ENCODE measurements around the gene GRK5.

The GRK5 gene

DNA sequence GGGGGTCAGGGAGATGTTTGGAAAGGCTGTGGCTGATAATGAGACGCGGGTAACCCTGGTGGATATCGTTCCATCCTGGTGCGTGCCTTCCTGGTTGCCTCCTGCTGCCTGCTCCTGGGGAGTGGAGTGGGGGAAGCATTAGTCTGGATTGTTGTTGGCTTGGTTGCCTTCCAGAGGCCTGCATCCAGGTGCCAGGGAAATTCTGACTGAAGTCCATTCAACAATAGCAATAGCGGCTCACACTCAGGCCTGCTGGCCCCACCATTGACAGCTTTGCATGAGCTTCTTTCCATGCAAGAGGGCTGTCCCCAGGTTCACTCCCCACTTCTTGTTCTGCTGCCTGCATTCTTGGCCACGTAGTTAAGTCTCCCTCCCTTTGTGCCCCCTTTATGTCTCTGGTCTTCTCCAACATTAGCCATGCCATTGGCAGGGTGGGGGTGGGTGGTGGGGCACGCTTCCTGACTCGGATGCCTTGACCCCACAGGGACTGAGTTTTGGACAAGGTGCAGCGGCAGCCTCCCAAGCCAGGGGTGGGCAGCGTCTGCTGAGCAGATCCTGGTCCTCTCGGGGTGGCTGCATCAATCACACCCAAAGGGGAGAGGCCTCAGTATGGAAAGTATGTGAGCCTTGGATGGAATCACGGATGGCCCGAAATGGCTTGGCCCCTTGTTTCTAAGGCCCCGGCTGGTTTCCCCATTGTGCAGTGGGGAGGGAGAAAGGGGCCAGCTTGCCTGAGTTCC is 150.2 kb downstream of the GRK5 start:
- H4K20me1 ChIP-seq (ENCODE audit: insufficient read depth, low read length), result no peaks in the 10 kb centered on the region; the same call in 1 of the 2 replicates
- H3K79me2 ChIP-seq (ENCODE audit: low read length), result no peaks in the 10 kb centered on the region
- no peak for TF ChIP-seq EZH2phosphoT487 (IDR thresholded peaks at IDR 0.05; ENCODE audit: low read depth)
- TF ChIP-seq, protein P1, sequence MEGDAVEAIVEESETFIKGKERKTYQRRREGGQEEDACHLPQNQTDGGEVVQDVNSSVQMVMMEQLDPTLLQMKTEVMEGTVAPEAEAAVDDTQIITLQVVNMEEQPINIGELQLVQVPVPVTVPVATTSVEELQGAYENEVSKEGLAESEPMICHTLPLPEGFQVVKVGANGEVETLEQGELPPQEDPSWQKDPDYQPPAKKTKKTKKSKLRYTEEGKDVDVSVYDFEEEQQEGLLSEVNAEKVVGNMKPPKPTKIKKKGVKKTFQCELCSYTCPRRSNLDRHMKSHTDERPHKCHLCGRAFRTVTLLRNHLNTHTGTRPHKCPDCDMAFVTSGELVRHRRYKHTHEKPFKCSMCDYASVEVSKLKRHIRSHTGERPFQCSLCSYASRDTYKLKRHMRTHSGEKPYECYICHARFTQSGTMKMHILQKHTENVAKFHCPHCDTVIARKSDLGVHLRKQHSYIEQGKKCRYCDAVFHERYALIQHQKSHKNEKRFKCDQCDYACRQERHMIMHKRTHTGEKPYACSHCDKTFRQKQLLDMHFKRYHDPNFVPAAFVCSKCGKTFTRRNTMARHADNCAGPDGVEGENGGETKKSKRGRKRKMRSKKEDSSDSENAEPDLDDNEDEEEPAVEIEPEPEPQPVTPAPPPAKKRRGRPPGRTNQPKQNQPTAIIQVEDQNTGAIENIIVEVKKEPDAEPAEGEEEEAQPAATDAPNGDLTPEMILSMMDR (IDR thresholded peaks at IDR 0.05; ENCODE audit: low read depth, low read length), result no peak
- no peak overlapping the region for H3K4me2 ChIP-seq (ENCODE audit: low read length)
- no peak overlapping the region for H3K9ac ChIP-seq (ENCODE audit: low read length)
- H3K9me3 ChIP-seq (ENCODE audit: insufficient read depth, low read length), result 0 out of 2 replicates have a peak, but pooled peaks cover 7% of the 10 kb centered on the region
- no peaks in the 10 kb centered on the region for H3K4me1 ChIP-seq (ENCODE audit: low read length)
- no peaks in the 10 kb centered on the region for H3K36me3 ChIP-seq (replicated peaks; ENCODE audit: low read depth, low read length)
- no peak overlapping the region for H3K4me3 ChIP-seq (ENCODE audit: low read length)
- H3K27me3 ChIP-seq (ENCODE audit: low read depth, low read length), result no peaks in the 10 kb centered on the region
- H3K27ac ChIP-seq (ENCODE audit: low read length), result no peak overlapping the region
- no peak overlapping the region for H2AFZ ChIP-seq (ENCODE audit: low read depth, low read length)

- Histone ChIP-seq H4K20me1 (ENCODE audit: insufficient read depth, low read length) (no peaks in the 10 kb centered on the region; the same call in 1 of the 2 replicates), H3K9ac (ENCODE audit: low read length) (no peak overlapping the region), H3K79me2 (ENCODE audit: low read length) (no peaks in the 10 kb centered on the region), H3K4me3 (ENCODE audit: low read length) (no peak overlapping the region), H2AFZ (ENCODE audit: low read depth, low read length) (no peak overlapping the region), H3K4me1 (ENCODE audit: low read length) (no peaks in the 10 kb centered on the region), H3K9me3 (ENCODE audit: insufficient read depth, low read length) (0 out of 2 replicates have a peak, but pooled peaks cover 7% of the 10 kb centered on the region), H3K4me2 (ENCODE audit: low read length) (no peak overlapping the region), H3K27ac (ENCODE audit: low read length) (no peak overlapping the region), H3K36me3 (replicated peaks; ENCODE audit: low read depth, low read length) (no peaks in the 10 kb centered on the region), H3K27me3 (ENCODE audit: low read depth, low read length) (no peaks in the 10 kb centered on the region)
- TF ChIP-seq EZH2phosphoT487 (IDR thresholded peaks at IDR 0.05; ENCODE audit: low read depth), result no peak
- TF ChIP-seq, protein P1 (IDR thresholded peaks at IDR 0.05; ENCODE audit: low read depth, low read length), result no peak
Measured at GRCh38 chr10:119358152-119358512, 150.8 kb downstream of the GRK5 start.

DNA sequence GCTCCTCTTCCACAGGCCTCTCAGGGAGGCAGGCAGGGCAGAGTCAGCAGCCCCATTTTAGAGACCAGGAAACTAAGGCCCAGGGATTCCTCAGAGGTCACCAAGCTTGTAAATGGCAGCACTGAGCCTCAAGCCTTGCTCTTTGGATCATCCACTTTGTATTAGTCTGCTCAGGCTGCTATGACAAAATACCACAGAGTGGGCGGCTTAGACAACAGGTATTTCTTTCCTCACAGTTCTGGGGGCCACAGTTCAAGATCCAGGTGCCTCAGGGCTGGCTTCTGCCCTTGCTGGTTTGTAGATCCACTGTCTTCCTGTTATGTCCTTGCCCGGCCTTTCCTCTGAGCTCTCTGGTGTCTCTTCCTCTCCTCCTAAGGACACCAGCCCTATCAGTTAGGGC is 151.2 kb downstream of the GRK5 start:
- H4K20me1 ChIP-seq (ENCODE audit: insufficient read depth, low read length), result no peaks in the 10 kb centered on the region; the same call in 1 of the 2 replicates
- no peak overlapping the region for H2AFZ ChIP-seq (ENCODE audit: low read depth, low read length)
- no peak overlapping the region for H3K9ac ChIP-seq (ENCODE audit: low read length)
- H3K36me3 ChIP-seq (replicated peaks; ENCODE audit: low read depth, low read length), result no peaks in the 10 kb centered on the region
- TF ChIP-seq, protein P1 (IDR thresholded peaks at IDR 0.05; ENCODE audit: low read depth, low read length), result no peak
- no peak for TF ChIP-seq EZH2phosphoT487 (IDR thresholded peaks at IDR 0.05; ENCODE audit: low read depth)
- no peak overlapping the region for H3K27ac ChIP-seq (ENCODE audit: low read length)
- no peak overlapping the region for H3K4me3 ChIP-seq (ENCODE audit: low read length)
- H3K4me2 ChIP-seq (ENCODE audit: low read length), result no peak overlapping the region
- no peaks in the 10 kb centered on the region for H3K79me2 ChIP-seq (ENCODE audit: low read length)
- no peaks in the 10 kb centered on the region for H3K27me3 ChIP-seq (ENCODE audit: low read depth, low read length)
- no peaks in the 10 kb centered on the region for H3K4me1 ChIP-seq (ENCODE audit: low read length)
- H3K9me3 ChIP-seq (ENCODE audit: insufficient read depth, low read length), result 0 out of 2 replicates have a peak, but pooled peaks cover 7% of the 10 kb centered on the region

GRCh38 chr10:119359025-119359424 is 151.7 kb downstream of the GRK5 start:
- TF ChIP-seq EZH2phosphoT487 (IDR thresholded peaks at IDR 0.05; ENCODE audit: low read depth), result no peak
- TF ChIP-seq, protein P1 (IDR thresholded peaks at IDR 0.05; ENCODE audit: low read depth, low read length), result no peak
- Histone ChIP-seq H3K9ac (ENCODE audit: low read length) (no peak overlapping the region), H3K9me3 (ENCODE audit: insufficient read depth, low read length) (0 out of 2 replicates have a peak, but pooled peaks cover 7% of the 10 kb centered on the region)

More at GRCh38 chr10:119359025-119359424, 151.7 kb downstream of the GRK5 start:
- no peaks in the 10 kb centered on the region for H3K4me1 ChIP-seq (ENCODE audit: low read length)
- no peaks in the 10 kb centered on the region; the same call in 1 of the 2 replicates for H4K20me1 ChIP-seq (ENCODE audit: insufficient read depth, low read length)
- H3K4me3 ChIP-seq (ENCODE audit: low read length), result no peak overlapping the region
- no peak overlapping the region for H3K27ac ChIP-seq (ENCODE audit: low read length)
- H3K27me3 ChIP-seq (ENCODE audit: low read depth, low read length), result no peaks in the 10 kb centered on the region
- no peaks in the 10 kb centered on the region for H3K36me3 ChIP-seq (replicated peaks; ENCODE audit: low read depth, low read length)
- no peak overlapping the region for H3K4me2 ChIP-seq (ENCODE audit: low read length)
- H3K79me2 ChIP-seq (ENCODE audit: low read length), result no peaks in the 10 kb centered on the region
- H2AFZ ChIP-seq (ENCODE audit: low read depth, low read length), result no peak overlapping the region

Measured in OCI-LY3 (cell line).